ENCODE results near the gene TSPO2.
"Not testable (repeated sequence)": the region's sequence is repeated elsewhere in the genome, so short reads cannot be mapped to it uniquely, and the experiment has no call there.

TSPO2 gene

DNA sequence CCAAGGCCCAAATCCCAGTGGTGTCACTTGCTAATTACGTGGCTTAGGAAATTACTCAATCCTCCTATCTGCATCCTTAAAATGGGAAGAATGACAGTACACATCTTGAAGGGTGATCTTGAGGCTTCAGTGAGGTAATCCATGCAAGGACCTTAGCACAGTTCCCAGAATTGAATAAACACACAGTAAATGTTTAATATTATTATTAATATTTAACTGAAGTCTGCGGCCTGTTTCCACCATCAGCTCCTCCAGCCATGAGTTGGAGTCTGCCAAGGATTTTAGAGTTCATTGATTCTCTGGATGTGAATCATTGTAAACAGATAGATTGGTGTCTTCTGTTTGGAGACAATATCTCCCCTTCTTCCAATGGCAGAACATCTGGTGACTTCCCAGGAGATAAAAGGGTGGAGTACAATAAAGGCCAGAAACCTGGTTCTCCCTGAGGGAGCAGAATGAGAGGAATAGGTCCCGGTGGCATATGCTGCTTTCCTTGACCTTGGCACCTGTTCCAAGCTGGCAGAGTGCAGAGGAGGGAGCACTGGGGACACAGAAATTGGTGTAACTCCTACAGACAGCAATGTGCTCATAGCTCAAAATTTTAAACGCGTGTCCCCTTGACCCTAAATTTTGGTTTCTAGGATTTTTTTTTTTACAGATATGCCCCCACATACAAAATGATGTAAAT, 28.7 kb upstream of the TSPO2 start:
- Mint-ChIP-seq H3K4me3 (no peak overlapping the region), H3K4me1 (ENCODE audit: low read depth) (peaks cover 6% of the 10 kb centered on the region), H3K27me3 (peaks cover 6% of the 10 kb centered on the region), H3K27ac (no peak overlapping the region), H3K9me3 (no peaks in the 10 kb centered on the region), H3K36me3 (ENCODE audit: low read depth) (no peaks in the 10 kb centered on the region)
- intact Hi-C loops (cut with micrococcal nuclease): no loop called here

DNA sequence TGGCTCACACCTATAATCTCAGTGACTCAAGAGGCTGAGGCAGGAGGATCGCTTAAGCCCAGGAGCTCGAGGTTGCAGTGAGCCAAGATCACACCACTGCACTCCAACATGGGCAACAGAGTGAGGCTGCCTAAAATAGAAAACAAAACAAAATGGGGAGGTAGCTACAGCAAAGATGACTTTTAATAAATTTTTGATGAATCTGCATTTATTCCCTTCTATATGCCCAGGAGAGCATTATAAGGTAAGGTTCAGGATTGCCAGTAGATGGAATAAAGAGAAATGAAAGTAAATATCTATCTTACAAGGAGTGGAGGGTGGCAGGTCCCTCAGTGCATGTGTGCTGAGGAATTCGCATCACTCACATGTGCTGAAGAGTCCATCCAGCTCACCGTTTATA, 27.5 kb upstream of the TSPO2 start:
- H3K27ac Mint-ChIP-seq: no peak overlapping the region
- peaks cover 6% of the 10 kb centered on the region for H3K27me3 Mint-ChIP-seq
- intact Hi-C loops (cut with micrococcal nuclease): no loop called here
- H3K4me3 Mint-ChIP-seq: no peak overlapping the region
- no peaks in the 10 kb centered on the region for H3K9me3 Mint-ChIP-seq
- H3K36me3 Mint-ChIP-seq (ENCODE audit: low read depth): no peaks in the 10 kb centered on the region
- peaks cover 6% of the 10 kb centered on the region for H3K4me1 Mint-ChIP-seq (ENCODE audit: low read depth)

DNA sequence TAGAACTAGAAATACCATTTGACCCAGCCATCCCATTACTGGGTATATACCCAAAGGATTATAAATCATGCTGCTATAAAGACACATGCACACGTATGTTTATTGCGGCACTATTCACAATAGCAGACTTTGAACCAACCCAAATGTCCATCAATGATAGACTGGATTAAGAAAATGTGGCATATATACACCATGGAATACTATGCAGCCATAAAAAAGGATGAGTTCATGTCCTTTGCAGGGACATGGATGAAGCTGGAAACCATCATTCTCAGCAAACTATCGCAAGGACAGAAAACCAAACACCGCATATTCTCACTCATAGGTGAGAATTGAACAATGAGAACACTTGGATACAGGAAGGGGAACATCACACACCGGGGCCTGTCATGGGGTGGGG, 26.4 kb upstream of the TSPO2 start:
- H3K27ac Mint-ChIP-seq; H3K9me3 Mint-ChIP-seq; H3K4me1 Mint-ChIP-seq (ENCODE audit: low read depth); intact Hi-C loops (cut with micrococcal nuclease); H3K36me3 Mint-ChIP-seq (ENCODE audit: low read depth); H3K27me3 Mint-ChIP-seq; H3K4me3 Mint-ChIP-seq: not testable (repeated sequence)

DNA sequence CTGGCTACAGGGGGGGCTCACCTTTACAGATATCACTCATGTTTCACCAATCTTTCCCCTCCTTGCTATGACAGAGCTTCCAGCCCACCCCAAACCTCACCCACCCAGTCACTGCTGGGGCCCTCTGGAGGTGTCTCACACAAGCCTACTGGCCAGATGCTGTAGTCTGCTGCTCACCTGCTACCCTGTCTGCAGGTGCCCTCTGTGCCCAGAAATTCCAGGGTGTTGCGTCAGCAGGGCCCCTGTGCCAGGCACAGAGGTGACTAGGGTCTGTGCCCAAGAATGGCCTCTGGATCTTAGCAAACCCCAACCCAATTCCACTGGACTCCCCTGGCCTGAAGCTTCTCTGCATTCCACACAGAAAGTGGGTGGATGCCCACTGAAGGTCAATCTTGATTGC, 24.6 kb upstream of the TSPO2 start:
- peaks cover 5% of the 10 kb centered on the region for H3K27me3 Mint-ChIP-seq
- H3K27ac Mint-ChIP-seq: no peak overlapping the region
- H3K9me3 Mint-ChIP-seq: no peaks in the 10 kb centered on the region

DNA sequence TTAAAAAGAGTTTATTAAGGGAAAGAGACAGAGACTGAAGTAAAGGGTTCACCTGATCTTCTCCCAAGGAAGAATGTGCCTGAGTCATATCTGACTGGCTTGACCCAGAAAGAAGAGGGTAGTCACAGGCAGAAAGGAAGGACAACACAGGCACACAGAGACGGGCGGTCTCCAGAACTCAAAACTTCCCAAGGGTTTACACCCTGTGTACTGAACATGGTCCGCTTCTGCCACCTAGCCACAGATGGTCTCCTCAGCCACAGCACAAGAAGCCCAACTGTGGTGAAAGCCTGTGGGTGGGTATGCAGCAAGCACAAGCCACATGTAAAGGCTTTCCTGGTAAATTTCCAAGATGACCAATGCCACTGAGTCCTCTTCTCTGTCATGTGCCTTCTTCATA, 20.4 kb upstream of the TSPO2 start:
- intact Hi-C loops (cut with micrococcal nuclease): no loop called here

More for the DNA sequence above, 24.6 kb upstream of the TSPO2 start:
- no peak overlapping the region for H3K4me3 Mint-ChIP-seq
- H3K36me3 Mint-ChIP-seq (ENCODE audit: low read depth): no peaks in the 10 kb centered on the region
- intact Hi-C loops (cut with micrococcal nuclease): no loop called here
- H3K4me1 Mint-ChIP-seq (ENCODE audit: low read depth): peaks cover 5% of the 10 kb centered on the region

DNA sequence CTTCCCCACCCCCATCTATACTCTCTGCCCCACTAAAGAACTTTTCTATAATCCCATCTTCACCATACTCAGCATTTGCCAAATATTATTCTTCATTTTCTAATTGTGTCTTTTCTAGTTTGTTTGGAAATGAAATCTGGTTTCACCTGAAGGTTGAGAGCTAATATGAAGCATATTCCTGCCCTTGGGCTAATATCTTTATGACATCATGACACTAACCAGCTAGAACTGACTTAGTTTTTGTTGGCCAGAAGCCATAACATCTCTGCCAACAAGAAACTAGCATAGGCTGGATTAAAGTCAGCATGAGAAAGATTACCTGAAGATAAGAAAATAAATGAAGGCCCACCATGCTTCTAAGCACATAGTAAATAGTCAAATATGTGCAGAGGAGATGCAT, 20.0 kb upstream of the TSPO2 start:
- H3K27ac Mint-ChIP-seq: no peak overlapping the region
- H3K36me3 Mint-ChIP-seq (ENCODE audit: low read depth): no peaks in the 10 kb centered on the region
- H3K4me3 Mint-ChIP-seq: no peak overlapping the region
- intact Hi-C loops (cut with micrococcal nuclease): no loop called here
- H3K4me1 Mint-ChIP-seq (ENCODE audit: low read depth): peaks cover 15% of the 10 kb centered on the region
- no peaks in the 10 kb centered on the region for H3K9me3 Mint-ChIP-seq
- peaks cover 5% of the 10 kb centered on the region for H3K27me3 Mint-ChIP-seq

More for the DNA sequence above, 20.4 kb upstream of the TSPO2 start:
- H3K4me3 Mint-ChIP-seq: no peak overlapping the region
- peaks cover 10% of the 10 kb centered on the region for H3K4me1 Mint-ChIP-seq (ENCODE audit: low read depth)
- no peaks in the 10 kb centered on the region for H3K36me3 Mint-ChIP-seq (ENCODE audit: low read depth)
- H3K27me3 Mint-ChIP-seq: peaks cover 5% of the 10 kb centered on the region
- no peaks in the 10 kb centered on the region for H3K9me3 Mint-ChIP-seq
- H3K27ac Mint-ChIP-seq: no peak overlapping the region

DNA sequence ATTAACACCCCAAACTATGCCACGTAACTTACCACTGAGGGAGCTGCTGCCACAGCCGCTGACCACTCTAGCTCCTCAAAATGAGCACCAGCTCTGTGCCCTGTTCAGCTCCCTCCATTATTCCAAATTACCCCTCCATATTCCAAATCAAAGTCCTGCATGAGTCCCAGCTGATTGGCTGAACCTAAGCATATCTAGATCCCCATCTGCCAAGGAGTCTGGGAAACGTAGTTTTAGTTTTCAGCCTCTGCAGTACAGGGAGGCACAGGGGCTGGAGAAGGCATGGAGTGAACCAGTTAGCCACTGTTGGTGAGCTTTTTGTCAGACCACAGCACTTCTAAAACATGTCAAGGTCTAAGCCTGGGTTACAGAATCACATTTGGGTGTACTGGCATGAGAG, 19.2 kb upstream of the TSPO2 start:
- intact Hi-C loops (cut with micrococcal nuclease): no loop called here
- no peak overlapping the region for H3K27ac Mint-ChIP-seq
- H3K9me3 Mint-ChIP-seq: no peaks in the 10 kb centered on the region

DNA sequence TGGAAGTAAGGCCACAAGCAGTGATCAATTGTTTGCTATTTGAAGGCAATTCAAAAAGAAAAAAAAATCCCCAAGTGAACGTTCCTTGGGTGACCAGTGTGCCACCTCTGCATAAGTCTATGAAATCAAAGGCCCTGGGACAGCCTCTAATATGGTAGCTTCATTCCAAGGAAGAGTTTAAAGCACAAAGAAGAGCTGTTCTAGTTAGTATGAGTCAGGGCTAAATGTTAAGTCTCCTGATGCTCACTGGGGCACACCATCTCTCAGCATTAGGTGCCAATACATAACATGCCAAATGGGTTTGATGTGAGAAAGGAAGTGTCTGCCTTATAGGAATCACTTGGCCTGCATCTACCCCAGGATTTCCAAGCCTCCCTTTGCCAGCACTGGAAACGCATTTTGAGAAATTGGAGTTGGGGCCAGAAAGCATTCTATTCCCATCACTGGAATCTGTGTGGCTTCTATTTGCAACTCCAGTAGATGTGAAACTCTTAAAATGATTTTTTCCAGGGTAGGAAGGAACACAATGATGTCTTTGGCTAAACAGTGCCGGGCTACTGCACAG, 16.2 kb upstream of the TSPO2 start:
- no peaks in the 10 kb centered on the region for H3K36me3 Mint-ChIP-seq (ENCODE audit: low read depth)
- H3K27ac Mint-ChIP-seq: no peak overlapping the region
- H3K9me3 Mint-ChIP-seq: no peaks in the 10 kb centered on the region
- peaks cover 39% of the 10 kb centered on the region for H3K4me1 Mint-ChIP-seq (ENCODE audit: low read depth)
- no peak overlapping the region for H3K4me3 Mint-ChIP-seq
- intact Hi-C loops (cut with micrococcal nuclease): loop anchor here (2.0 to 5.0 kb wide), 2 partner anchors 19 to 474 kb away; no protein-coding TSS in a partner anchor
- peaks cover 5% of the 10 kb centered on the region for H3K27me3 Mint-ChIP-seq

More for the DNA sequence above, 19.2 kb upstream of the TSPO2 start:
- Mint-ChIP-seq H3K4me1 (ENCODE audit: low read depth) (peaks cover 23% of the 10 kb centered on the region), H3K36me3 (ENCODE audit: low read depth) (no peaks in the 10 kb centered on the region), H3K4me3 (no peak overlapping the region), H3K27me3 (peaks cover 1% of the 10 kb centered on the region)

DNA sequence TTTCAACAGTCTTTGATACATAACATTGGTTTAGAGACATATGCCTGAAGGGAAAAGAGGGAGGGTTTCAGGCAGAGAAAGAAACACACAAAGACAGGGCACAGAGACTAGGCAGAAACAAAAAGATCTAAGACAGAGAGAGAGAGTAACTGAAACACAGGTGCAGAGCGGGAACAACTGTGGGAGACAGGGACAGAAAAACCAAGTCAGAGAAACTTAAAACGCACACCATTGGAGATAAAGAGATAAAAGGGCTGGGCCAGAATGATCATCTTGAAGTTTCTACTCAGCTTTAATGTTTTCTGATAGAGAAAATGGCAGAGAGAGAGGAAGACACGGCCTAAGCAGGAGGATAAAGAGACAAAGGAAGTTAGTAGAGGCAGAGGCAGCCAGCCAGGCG, 15.0 kb upstream of the TSPO2 start:
- peaks cover 42% of the 10 kb centered on the region for H3K4me1 Mint-ChIP-seq (ENCODE audit: low read depth)
- intact Hi-C loops (cut with micrococcal nuclease): loop anchor here (2.0 to 5.0 kb wide), 2 partner anchors 20 to 475 kb away; no protein-coding TSS in a partner anchor
- H3K27ac Mint-ChIP-seq: peak overlapping the region; percentile 62
- no peaks in the 10 kb centered on the region for H3K36me3 Mint-ChIP-seq (ENCODE audit: low read depth)
- H3K4me3 Mint-ChIP-seq: peak overlapping the region; percentile 71
- H3K27me3 Mint-ChIP-seq: peaks cover 5% of the 10 kb centered on the region
- no peaks in the 10 kb centered on the region for H3K9me3 Mint-ChIP-seq

DNA sequence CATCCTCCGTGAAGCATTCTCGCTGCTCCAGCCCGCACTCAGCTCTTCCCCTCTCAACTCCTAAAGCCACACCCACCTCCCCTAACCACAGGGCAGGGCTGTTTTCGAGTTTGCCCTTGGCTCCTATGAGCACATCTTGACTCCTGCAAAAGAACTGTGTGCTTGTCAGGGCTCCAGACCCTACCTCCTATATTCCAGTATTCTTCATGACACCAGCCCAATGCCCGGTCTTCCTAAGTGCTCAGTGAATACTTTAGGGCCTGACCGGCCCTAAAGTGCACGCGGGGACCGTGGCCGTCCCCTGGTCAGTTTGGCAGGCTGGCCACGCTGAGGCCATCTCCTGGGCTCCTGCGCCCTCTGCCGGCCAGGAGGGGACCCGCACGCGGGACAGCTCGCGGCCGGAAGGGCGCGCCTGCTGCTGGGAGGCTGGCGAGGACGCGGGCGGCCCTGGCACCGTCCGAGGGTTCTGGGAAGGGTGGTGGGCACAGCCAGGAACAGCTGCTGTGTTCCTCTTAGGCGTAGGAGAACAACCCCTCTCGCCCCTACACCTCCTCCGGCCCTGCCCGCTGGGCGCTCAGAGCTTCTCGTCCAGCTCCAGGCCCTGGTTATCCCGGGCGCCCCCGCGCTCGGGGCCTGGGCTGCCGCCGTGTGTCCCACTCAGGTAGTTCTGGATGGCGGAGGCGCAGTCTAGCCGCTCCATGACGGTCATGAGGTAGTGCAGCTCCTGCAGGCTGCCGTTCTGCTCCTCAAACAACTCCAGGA, 14.3 kb upstream of the TSPO2 start:
- Mint-ChIP-seq H3K4me1 (ENCODE audit: low read depth) (peaks cover 42% of the 10 kb centered on the region), H3K27me3 (peaks cover 5% of the 10 kb centered on the region), H3K9me3 (no peaks in the 10 kb centered on the region), H3K27ac (peak overlapping the region; percentile 62), H3K36me3 (ENCODE audit: low read depth) (no peaks in the 10 kb centered on the region), H3K4me3 (peak overlapping the region; percentile 71)
- intact Hi-C loops (cut with micrococcal nuclease): loop anchor here (2.0 to 5.0 kb wide), 2 partner anchors 21 to 476 kb away; no protein-coding TSS in a partner anchor

DNA sequence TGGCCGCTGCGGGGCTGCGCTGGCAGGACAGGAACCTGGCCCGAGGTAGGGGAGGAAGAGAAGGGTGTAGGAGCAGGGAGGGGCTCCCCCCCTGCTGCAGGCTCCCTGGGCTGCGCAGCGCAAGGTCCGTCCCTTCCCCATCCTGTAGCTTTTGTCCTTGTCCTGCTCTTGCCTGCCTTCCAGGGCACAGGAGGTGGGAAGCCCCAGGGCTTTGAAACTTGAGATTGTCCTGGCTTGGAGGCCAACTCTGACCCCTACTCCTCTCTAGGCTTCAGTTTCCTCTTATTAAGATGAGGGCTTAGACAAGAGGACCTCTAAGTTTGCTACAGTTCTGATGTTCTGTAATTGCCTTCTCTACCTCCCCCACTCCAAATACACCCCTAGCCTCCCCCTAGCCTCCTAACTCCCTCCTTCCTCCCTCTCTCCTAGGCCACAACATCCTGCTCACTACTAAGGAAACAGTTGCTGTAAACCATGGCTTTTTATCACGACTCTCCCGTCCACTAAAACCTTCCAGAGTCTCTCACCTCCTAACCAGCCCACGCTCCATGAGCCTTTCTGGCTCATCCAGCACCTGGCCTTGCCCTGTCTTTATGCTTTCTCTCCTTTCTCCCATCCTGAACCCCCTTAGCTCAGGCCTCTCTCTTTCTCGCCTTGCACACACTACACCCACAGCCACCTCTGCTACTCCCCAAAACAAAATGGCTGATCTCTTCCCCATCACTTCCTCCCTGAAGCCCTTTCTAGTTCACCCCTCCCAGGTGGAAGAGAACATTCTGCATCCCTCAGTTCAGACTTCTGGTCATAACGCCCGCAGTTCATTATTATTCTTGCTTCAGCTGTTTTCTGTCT, 13.5 kb upstream of the TSPO2 start:
- Mint-ChIP-seq H3K27me3 (peaks cover 5% of the 10 kb centered on the region), H3K27ac (peak overlapping the region; percentile 62), H3K9me3 (no peaks in the 10 kb centered on the region), H3K4me3 (peak overlapping the region; percentile 71), H3K36me3 (ENCODE audit: low read depth) (peaks cover 5% of the 10 kb centered on the region), H3K4me1 (ENCODE audit: low read depth) (peaks cover 42% of the 10 kb centered on the region)
- intact Hi-C loops (cut with micrococcal nuclease): loop anchor here (5.0 kb wide), 1 partner anchor 476 kb away; no protein-coding TSS in a partner anchor

DNA sequence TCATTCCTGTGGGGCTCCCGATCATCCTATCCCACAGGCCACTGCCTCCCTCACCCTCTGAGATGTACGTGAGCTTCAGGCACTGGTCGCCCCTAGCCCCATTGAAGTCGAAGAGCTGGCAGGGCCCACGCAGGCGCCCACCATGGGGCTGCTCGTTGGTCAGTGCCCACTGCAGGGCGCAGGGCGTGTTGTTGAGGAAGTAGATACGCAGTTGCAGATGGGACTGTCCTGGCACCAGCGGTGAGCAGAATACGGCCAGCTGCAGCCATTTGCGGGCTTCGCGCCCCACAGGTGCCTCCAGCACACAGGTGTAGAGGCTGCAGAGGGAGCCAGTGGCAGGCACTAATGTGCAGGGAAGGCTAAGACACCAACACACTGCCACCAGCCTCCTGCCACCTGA, 9.4 kb upstream of the TSPO2 start:
- Mint-ChIP-seq H3K27me3 (peaks cover 5% of the 10 kb centered on the region), H3K4me1 (ENCODE audit: low read depth) (peaks cover 22% of the 10 kb centered on the region), H3K9me3 (no peaks in the 10 kb centered on the region), H3K27ac (no peak overlapping the region), H3K36me3 (ENCODE audit: low read depth) (peaks cover 8% of the 10 kb centered on the region), H3K4me3 (no peak overlapping the region)
- intact Hi-C loops (cut with micrococcal nuclease): no loop called here

DNA sequence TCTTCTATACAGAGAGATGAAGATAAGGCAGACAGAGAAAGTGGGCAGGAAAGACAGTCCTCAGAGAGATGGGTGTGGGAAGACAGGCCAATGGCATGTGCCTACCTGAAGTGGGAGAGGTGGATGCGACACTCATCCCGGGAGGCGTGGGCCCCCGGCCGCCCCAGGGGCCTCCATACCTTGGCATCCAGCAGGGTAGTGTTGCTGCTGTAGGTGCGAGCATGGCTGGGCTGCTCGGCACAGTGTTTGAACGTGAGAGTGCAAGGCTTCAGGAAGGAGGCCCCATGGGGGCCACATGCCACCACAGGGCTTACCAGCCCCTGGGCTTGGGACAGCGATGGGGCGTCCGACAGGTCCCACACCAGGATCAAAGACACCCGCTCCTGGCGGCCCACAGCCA, 8.5 kb upstream of the TSPO2 start:
- intact Hi-C loops (cut with micrococcal nuclease): no loop called here
- Mint-ChIP-seq H3K4me3 (no peak overlapping the region), H3K36me3 (ENCODE audit: low read depth) (peaks cover 11% of the 10 kb centered on the region), H3K9me3 (no peaks in the 10 kb centered on the region), H3K27ac (no peak overlapping the region), H3K4me1 (ENCODE audit: low read depth) (peaks cover 12% of the 10 kb centered on the region), H3K27me3 (peaks cover 5% of the 10 kb centered on the region)

Measured in dendritic cell treated with granulocyte-macrophage colony-stimulating factor and Interleukin-4, amounts not matched to agents 40 ng/mL and 50 ng/mL, for 4 days (primary cell).